VCaP (cell line): Measurements from ENCODE around the gene NPAS2.

Experiments used
- H3K27ac ChIP-seq: fragments of 450-650 bp; 2 replicates; pipeline ENCODE4 v1.5.1; 2017
- TF ChIP-seq, protein P1 (sequence below): fragments of 450-650 bp; conservative IDR thresholded peaks from 2 replicates; pipeline ENCODE4 v1.5.1; 2017; ENCODE audit warnings: mild to moderate bottlenecking, moderate library complexity

NPAS2 gene

DNA sequence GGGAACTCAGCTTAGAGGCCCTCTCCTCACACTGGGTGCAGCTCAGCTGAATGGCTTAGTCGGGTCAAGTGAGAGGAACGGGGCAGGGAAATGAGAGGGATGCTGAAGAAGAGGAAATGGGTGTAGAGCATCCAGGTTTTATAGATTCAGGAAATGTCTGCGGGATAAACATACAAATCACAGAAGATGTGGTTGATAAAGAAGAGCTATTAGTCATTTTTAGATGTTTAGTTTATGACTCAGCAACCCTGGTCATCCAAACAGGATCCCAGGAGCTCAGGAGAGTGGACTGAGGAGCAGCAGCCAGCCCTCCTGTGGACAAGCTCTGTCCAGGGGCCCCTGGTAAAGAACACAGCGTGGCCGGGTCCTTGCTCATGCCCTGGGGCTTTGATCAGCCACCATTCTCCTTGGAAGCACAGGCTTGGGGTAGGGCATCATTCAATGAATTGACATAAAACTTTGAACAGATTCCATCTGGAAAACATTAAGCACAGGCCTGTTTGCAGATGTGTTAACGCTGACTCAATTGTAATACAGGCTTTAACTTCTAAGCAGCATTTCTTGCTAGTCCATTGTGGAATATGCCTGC, 83.0 kb downstream of the NPAS2 start:
- H3K27ac ChIP-seq: peak overlapping the region; percentile 69
- TF ChIP-seq, protein P1, sequence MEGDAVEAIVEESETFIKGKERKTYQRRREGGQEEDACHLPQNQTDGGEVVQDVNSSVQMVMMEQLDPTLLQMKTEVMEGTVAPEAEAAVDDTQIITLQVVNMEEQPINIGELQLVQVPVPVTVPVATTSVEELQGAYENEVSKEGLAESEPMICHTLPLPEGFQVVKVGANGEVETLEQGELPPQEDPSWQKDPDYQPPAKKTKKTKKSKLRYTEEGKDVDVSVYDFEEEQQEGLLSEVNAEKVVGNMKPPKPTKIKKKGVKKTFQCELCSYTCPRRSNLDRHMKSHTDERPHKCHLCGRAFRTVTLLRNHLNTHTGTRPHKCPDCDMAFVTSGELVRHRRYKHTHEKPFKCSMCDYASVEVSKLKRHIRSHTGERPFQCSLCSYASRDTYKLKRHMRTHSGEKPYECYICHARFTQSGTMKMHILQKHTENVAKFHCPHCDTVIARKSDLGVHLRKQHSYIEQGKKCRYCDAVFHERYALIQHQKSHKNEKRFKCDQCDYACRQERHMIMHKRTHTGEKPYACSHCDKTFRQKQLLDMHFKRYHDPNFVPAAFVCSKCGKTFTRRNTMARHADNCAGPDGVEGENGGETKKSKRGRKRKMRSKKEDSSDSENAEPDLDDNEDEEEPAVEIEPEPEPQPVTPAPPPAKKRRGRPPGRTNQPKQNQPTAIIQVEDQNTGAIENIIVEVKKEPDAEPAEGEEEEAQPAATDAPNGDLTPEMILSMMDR: no peak; the same call in 1 of the 2 replicates

- H3K27ac ChIP-seq: peak overlapping the region; percentile 69
- TF ChIP-seq, protein P1: no peak
These were observed 83.8 kb downstream of the NPAS2 start for GRCh38 chr2:100903534-100904258.

- H3K27ac ChIP-seq: no peak overlapping the region
These were observed 85.3 kb downstream of the NPAS2 start for GRCh38 chr2:100905132-100905805.

DNA sequence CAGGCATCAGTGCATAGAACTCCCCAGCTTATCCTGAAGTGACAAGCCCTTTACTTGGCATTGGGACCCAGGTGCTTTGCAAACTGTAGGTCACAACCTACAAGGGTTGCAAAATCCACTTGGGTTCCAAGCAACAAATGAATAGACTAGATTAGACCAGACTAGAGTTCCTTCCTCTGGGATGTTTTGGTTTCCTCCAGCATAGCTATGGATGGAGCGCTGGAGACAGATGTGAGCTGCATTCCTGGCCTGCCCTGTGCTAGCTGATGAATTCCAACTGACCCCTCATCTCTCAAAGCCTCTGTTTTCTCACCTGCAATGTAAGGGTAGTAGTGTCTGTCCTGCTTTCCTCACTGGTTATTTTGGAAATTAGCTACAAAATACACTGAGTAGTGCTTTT, 86.2 kb downstream of the NPAS2 start:
- TF ChIP-seq, protein P1: no peak
- H3K27ac ChIP-seq: no peak overlapping the region

More at GRCh38 chr2:100905132-100905805, 85.3 kb downstream of the NPAS2 start:
- TF ChIP-seq, protein P1: no peak

DNA sequence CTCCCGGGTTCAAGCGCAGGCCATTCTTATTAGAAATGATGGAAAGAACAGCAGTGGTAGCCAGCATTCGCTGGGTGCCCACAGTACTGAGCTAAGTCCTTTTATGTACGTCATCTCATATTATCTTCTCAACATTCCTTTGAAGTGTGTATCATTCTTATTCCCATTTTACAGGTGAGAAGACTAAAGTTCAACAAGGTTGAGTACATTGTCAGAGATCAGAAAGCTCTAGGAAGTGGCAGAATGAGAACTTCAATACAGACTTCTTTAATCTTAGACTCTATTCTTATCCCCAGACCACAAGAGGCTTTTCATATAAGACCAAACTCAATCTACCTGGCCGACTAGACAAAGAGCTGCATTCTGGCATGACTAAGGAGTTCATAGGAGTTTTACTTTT, 86.7 kb downstream of the NPAS2 start:
- H3K27ac ChIP-seq: no peak overlapping the region
- TF ChIP-seq, protein P1: no peak

DNA sequence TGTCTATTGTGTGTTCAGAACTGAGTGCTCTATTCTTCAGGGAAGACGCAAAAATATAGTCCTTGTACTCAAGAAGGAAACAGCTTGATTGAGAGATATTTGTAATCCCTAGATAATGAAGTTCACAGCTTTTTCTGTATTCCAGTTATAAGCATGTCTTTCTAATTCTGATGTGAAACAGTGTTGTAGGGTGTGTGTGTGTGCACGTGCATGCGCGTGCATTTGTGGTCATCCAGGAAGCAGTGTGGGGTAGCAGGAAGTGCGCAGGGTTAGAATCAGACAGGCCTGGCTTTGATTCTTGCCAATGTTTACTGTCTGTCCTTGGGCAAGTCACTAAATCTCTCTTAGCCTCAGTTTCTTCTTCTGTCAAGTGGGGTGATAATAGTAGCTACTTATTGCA, 87.9 kb downstream of the NPAS2 start:
- TF ChIP-seq, protein P1: no peak
- H3K27ac ChIP-seq: no peak overlapping the region

- TF ChIP-seq, protein P1: no peak
- peak overlapping the region; percentile 68 for H3K27ac ChIP-seq
These were observed 89.7 kb downstream of the NPAS2 start for GRCh38 chr2:100909534-100910081.
